ENCODE data around the gene NRL. TPM values are rescaled to one million over a fixed set of nuclear protein-coding genes. Genes with fewer than 3 reads are reported as not detected.

Gene NRL
- total and polyA plus RNA-seq, 4 donors = 1.5 to 3.2 (median 2.8) TPM

GRCh38 chr14:24082411-24083080 lies 32.2 kb downstream of the NRL start:
- Histone ChIP-seq H3K27ac (ENCODE audit: low read depth in 1 of 2, low read length in 2 of 2) (no peak overlapping the region), H3K9ac (ENCODE audit: low read depth in 1 of 2, low read length in 2 of 2) (no peak overlapping the region), H3K4me1 (ENCODE audit: control insufficient read depth in 4 of 4, insufficient read depth in 4 of 4, low read length in 3 of 4) (peaks cover 2 to 24% (median 20%) of the 10 kb centered on the region in 4 donors), H3K4me3 (ENCODE audit: low read depth in 1 of 3, low read length in 3 of 3) (no peak overlapping the region), H3K36me3 (ENCODE audit: control insufficient read depth in 4 of 4, insufficient read depth in 3 of 4, low read depth in 1 of 4, low read length in 3 of 4) (no peaks in the 10 kb centered on the region), H3K27me3 (ENCODE audit: control insufficient read depth in 4 of 4, insufficient read depth in 4 of 4, low read length in 3 of 4) (no peaks in the 10 kb centered on the region), H3K9me3 (ENCODE audit: control insufficient read depth in 4 of 4, low read length in 3 of 4) (no peaks in the 10 kb centered on the region)
- TF ChIP-seq ZBTB33 (IDR thresholded peaks at IDR 0.05) (no peak), REST (IDR thresholded peaks at IDR 0.05) (no peak)
- WGBS = 92% methylated on average over 5 of the region's 5 CpGs
- no peak for DNase-seq (ENCODE audit: low spot score)

GRCh38 chr14:24081739-24082211 lies 33.0 kb downstream of the NRL start:
- peak overlapping the region in 1 of 2 donors; percentile 22 for H3K9ac ChIP-seq (ENCODE audit: low read depth in 1 of 2, low read length in 2 of 2)
- H3K4me3 ChIP-seq (ENCODE audit: low read depth in 1 of 3, low read length in 3 of 3) = peak overlapping the region in 2 of 3 donors; percentile 76 to 80
- 32% methylated on average over 26 of the region's 26 CpGs for WGBS

More at GRCh38 chr14:24081739-24082211, 33.0 kb downstream of the NRL start:
- no peaks in the 10 kb centered on the region for H3K9me3 ChIP-seq (ENCODE audit: control insufficient read depth in 4 of 4, low read length in 3 of 4)
- H3K27me3 ChIP-seq (ENCODE audit: control insufficient read depth in 4 of 4, insufficient read depth in 4 of 4, low read length in 3 of 4) = no peaks in the 10 kb centered on the region
- DNase-seq (ENCODE audit: low spot score) = no peak
- peak overlapping the region; percentile 58 to 74 for H3K27ac ChIP-seq (ENCODE audit: low read depth in 1 of 2, low read length in 2 of 2)
- no peak for TF ChIP-seq RXRA (IDR thresholded peaks at IDR 0.05)
- no peak for TF ChIP-seq FOXA2 (IDR thresholded peaks at IDR 0.05)
- TF ChIP-seq, protein P1, sequence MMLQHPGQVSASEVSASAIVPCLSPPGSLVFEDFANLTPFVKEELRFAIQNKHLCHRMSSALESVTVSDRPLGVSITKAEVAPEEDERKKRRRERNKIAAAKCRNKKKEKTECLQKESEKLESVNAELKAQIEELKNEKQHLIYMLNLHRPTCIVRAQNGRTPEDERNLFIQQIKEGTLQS (IDR thresholded peaks at IDR 0.05) = no peak
- no peak for TF ChIP-seq EGR1 (IDR thresholded peaks at IDR 0.05; ENCODE audit: low read depth in 2 of 2)
- TF ChIP-seq TAF1 (conservative IDR thresholded peaks at IDR 0.05) = no peak
- no peak for TF ChIP-seq FOXA1 (IDR thresholded peaks at IDR 0.05)
- TF ChIP-seq JUND (IDR thresholded peaks at IDR 0.05) = no peak
- TF ChIP-seq GABPA (IDR thresholded peaks at IDR 0.05 in 1 of 2, conservative IDR thresholded peaks at IDR 0.05 in 1 of 2) = no peak
- no peak for TF ChIP-seq REST (IDR thresholded peaks at IDR 0.05)
- no peak for TF ChIP-seq HNF4G (IDR thresholded peaks at IDR 0.05)
- TF ChIP-seq HNF4A (conservative IDR thresholded peaks at IDR 0.05) = no peak
- no peak for TF ChIP-seq ZBTB33 (IDR thresholded peaks at IDR 0.05)
- TF ChIP-seq SP1 (IDR thresholded peaks at IDR 0.05) = no peak
- no peak for TF ChIP-seq NR2F2 (IDR thresholded peaks at IDR 0.05)
- TF ChIP-seq RAD21 (IDR thresholded peaks at IDR 0.05) = no peak
- TF ChIP-seq, protein P2, sequence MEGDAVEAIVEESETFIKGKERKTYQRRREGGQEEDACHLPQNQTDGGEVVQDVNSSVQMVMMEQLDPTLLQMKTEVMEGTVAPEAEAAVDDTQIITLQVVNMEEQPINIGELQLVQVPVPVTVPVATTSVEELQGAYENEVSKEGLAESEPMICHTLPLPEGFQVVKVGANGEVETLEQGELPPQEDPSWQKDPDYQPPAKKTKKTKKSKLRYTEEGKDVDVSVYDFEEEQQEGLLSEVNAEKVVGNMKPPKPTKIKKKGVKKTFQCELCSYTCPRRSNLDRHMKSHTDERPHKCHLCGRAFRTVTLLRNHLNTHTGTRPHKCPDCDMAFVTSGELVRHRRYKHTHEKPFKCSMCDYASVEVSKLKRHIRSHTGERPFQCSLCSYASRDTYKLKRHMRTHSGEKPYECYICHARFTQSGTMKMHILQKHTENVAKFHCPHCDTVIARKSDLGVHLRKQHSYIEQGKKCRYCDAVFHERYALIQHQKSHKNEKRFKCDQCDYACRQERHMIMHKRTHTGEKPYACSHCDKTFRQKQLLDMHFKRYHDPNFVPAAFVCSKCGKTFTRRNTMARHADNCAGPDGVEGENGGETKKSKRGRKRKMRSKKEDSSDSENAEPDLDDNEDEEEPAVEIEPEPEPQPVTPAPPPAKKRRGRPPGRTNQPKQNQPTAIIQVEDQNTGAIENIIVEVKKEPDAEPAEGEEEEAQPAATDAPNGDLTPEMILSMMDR (IDR thresholded peaks at IDR 0.05; ENCODE audit: low read depth, low read length, missing input control) = no peak
- peaks cover 2 to 24% (median 20%) of the 10 kb centered on the region in 4 donors for H3K4me1 ChIP-seq (ENCODE audit: control insufficient read depth in 4 of 4, insufficient read depth in 4 of 4, low read length in 3 of 4)
- no peaks in the 10 kb centered on the region for H3K36me3 ChIP-seq (ENCODE audit: control insufficient read depth in 4 of 4, insufficient read depth in 3 of 4, low read depth in 1 of 4, low read length in 3 of 4)
